ENCODE measurements around the gene WDR62.

DNA sequence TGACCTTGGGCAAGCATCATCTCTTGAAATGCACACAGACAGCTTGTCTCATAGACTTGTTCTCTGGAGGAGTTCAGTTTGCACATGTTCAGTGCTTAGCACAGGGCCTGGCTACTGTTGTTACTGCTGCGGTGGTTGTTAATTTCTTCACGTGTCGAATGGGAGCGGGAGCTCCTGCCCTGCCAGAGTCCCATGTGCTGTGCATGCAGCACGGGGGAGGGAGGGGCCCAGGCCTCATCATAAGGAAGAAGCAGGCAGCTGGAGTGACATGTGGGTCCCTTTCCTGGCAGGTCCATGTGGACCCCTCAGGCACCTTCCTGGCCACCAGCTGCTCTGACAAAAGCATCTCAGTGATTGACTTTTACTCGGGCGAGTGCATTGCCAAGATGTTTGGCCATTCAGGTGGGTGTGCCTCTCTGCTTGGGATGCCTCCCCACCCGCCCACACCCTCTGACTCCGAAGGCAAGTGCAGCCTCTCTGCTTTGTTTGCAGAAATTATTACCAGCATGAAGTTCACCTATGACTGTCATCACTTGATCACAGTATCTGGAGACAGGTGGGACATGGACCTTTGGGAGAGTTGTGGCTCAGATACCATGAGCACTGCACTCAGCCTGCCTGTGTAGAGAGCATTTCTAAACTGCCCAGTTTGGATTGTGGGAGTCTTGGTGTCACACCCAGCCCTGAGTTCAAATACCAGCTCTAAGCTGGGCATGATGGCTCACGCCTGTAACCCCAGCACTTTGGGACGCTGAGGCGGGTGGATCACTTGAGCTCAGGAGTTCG lies 36.4 kb downstream of the WDR62 start:
- TF ChIP-seq ZNF416 (tag by site-specific recombination; IDR thresholded peaks at IDR 0.05) (no peak), ZNF140 (tag by site-specific recombination; IDR thresholded peaks at IDR 0.05) (no peak), YY1 (tag by site-specific recombination; IDR thresholded peaks at IDR 0.05) (no peak)

Data from HEK293 (cell line).